Myocyte (in vitro differentiated cells): ENCODE results near the gene SLC24A4. TPM values are rescaled to one million over a fixed set of nuclear protein-coding genes. Genes with fewer than 3 reads are reported as not detected.
"Not testable (repeated sequence)": the region's sequence is repeated elsewhere in the genome, so short reads cannot be mapped to it uniquely, and the experiment has no call there.

Experiments
- DNase-seq: peaks from one replicate; pipeline ENCODE4 v3.0.0-alpha.2; 2012; ENCODE audit warnings: low read depth
- total RNA-seq: library from RNA; depleted of rRNA; stranded (reverse); fragments of >200 nt; gene quantifications from 2 replicates; pipeline ENCODE4 v1.2.3, GENCODE V29; 2014

The SLC24A4 gene
- total RNA-seq, 1 donor from 2014 or later: not detected

- DNase-seq: no peak
These were observed 193.5 kb downstream of the SLC24A4 start for GRCh38 chr14:92516344-92516965.

- no peak for DNase-seq
These were observed 194.1 kb downstream of the SLC24A4 start for GRCh38 chr14:92516966-92517506.

- no peak for DNase-seq
These were observed 194.8 kb downstream of the SLC24A4 start for GRCh38 chr14:92517761-92518160.

GRCh38 chr14:92519246-92520101 is 196.5 kb downstream of the SLC24A4 start:
- DNase-seq: no peak

GRCh38 chr14:92520102-92521057 is 197.4 kb downstream of the SLC24A4 start:
- no peak for DNase-seq

GRCh38 chr14:92521058-92521415 is 198.1 kb downstream of the SLC24A4 start:
- DNase-seq: no peak

GRCh38 chr14:92523752-92524151 is 200.8 kb downstream of the SLC24A4 start:
- no peak for DNase-seq

- DNase-seq: no peak
These were observed 201.7 kb downstream of the SLC24A4 start for GRCh38 chr14:92524602-92525185.

- no peak for DNase-seq
These were observed 202.5 kb downstream of the SLC24A4 start for GRCh38 chr14:92525322-92526095.

GRCh38 chr14:92527721-92528120 is 204.8 kb downstream of the SLC24A4 start:
- DNase-seq: no peak

GRCh38 chr14:92528486-92529100 is 205.6 kb downstream of the SLC24A4 start:
- DNase-seq: no peak

GRCh38 chr14:92529903-92530302 is 206.9 kb downstream of the SLC24A4 start:
- DNase-seq: no peak

- DNase-seq: no peak
These were observed 208.3 kb downstream of the SLC24A4 start for GRCh38 chr14:92531106-92531873.

GRCh38 chr14:92532490-92533163 is 209.7 kb downstream of the SLC24A4 start:
- no peak for DNase-seq

- no peak for DNase-seq
These were observed 212.1 kb downstream of the SLC24A4 start for GRCh38 chr14:92534932-92535643.

GRCh38 chr14:92536231-92536630 is 213.3 kb downstream of the SLC24A4 start:
- DNase-seq: not testable (repeated sequence)

- no peak for DNase-seq
These were observed 215.5 kb downstream of the SLC24A4 start for GRCh38 chr14:92538412-92538985.
